MM.1S (cell line): Measurements from ENCODE around the gene C10orf143.

Experiments used
- EZH2 ChIP-seq: fragments of 300-600 bp; sonication (generic); optimal IDR thresholded peaks from 2 replicates; pipeline ENCODE3; 2017; ENCODE audit warnings: low read depth, mild to moderate bottlenecking, antibody characterized with exemption, low read length, mixed read lengths
- EZH2phosphoT487 ChIP-seq: fragments of 300-600 bp; sonication (generic); IDR thresholded peaks from 2 replicates; pipeline ENCODE4 v1.6.1; 2018; ENCODE audit warnings: antibody characterized with exemption, low read length
- TF ChIP-seq, protein P1 (sequence below): fragments of 300-600 bp; sonication (generic); IDR thresholded peaks from 2 replicates; pipeline ENCODE4 v1.5.1; 2016; ENCODE audit warnings: antibody characterized with exemption, low read length, mixed read lengths

DNA sequence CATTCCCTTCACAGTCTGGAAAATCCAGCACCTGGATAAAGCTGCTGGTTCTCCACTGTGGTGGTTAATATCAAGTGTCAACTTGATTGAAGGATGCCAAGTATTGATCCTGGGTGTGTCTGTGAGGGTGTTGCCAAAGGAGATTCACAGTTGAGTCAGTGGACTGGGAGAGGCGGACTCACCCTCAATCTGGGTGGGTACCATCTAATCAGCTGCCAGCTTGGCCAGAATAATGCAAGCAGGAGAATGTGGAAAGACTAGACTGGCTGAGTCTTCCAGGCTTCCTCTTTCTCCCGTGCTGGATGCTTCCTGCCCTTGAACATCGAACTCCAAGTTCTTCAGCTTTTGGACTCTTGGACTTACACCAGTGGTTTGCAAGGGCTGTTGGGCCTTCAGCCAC lies 48.4 kb downstream of the C10orf143 start:
- TF ChIP-seq, protein P1, sequence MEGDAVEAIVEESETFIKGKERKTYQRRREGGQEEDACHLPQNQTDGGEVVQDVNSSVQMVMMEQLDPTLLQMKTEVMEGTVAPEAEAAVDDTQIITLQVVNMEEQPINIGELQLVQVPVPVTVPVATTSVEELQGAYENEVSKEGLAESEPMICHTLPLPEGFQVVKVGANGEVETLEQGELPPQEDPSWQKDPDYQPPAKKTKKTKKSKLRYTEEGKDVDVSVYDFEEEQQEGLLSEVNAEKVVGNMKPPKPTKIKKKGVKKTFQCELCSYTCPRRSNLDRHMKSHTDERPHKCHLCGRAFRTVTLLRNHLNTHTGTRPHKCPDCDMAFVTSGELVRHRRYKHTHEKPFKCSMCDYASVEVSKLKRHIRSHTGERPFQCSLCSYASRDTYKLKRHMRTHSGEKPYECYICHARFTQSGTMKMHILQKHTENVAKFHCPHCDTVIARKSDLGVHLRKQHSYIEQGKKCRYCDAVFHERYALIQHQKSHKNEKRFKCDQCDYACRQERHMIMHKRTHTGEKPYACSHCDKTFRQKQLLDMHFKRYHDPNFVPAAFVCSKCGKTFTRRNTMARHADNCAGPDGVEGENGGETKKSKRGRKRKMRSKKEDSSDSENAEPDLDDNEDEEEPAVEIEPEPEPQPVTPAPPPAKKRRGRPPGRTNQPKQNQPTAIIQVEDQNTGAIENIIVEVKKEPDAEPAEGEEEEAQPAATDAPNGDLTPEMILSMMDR, result no peak
- TF ChIP-seq EZH2phosphoT487 (no peak), EZH2 (no peak)
